Stimulated activated CD8-positive, alpha-beta memory T cell treated with anti-CD3 and anti-CD28 coated beads, Interleukin-15, amount 100 ng/mL, for 24 hours (primary cell): Measurements from ENCODE around the gene TIMM50.
A peak's percentile ranks its signal among the peaks of the same experiment; 100 is the strongest.
"Not testable (repeated sequence)": the region's sequence is repeated elsewhere in the genome, so short reads cannot be mapped to it uniquely, and the experiment has no call there.

Experiments
- DNase-seq: peaks from one replicate; pipeline ENCODE4 v3.0.0-alpha.2; 2020; ENCODE audit warnings: low read depth

The TIMM50 gene

GRCh38 chr19:39469567-39469966 lies 11.1 kb upstream of the TIMM50 start:
- no peak for DNase-seq

GRCh38 chr19:39470724-39471339 lies 9.8 kb upstream of the TIMM50 start:
- no peak for DNase-seq

DNA sequence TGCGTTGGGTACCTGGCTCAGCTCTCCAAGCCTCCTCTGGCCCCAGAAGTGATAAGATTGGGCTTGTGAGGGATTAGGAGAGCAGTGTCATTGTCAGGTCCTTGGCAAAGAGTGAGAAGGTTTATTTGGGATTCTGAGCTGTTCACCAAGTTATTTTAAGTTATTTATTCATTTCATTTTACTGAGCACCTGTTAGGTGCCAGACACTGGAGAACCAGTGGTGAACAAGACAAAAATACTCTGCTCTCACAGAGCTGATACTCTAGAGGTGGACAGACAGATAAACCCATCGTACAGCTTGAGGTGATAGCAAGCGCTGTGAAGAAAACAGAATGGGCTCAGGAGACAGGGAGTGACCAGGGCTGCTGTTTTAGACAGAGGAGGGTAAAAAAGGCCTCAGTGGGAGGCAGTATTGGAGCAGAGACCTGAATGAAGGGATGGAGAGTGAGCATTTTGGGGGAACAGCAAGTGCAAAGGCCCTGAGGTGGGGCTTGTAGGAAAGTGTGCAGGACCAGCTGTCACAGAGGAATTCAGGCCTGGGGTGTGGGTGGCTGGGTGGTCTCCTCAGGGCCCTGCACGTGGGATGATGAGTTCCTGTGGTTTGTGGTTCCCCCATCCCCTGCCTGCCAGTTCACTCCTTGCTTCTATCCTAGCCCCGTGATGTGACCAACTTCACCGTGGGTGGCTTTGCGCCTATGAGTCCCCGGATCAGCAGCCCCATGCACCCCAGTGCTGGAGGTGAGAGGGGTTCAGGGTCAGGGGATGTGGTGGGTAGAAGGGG lies 8.7 kb upstream of the TIMM50 start:
- DNase-seq = no peak

- DNase-seq = no peak
Observed at GRCh38 chr19:39472746-39473442, 7.7 kb upstream of the TIMM50 start.

GRCh38 chr19:39473443-39473960 lies 7.1 kb upstream of the TIMM50 start:
- no peak for DNase-seq

- DNase-seq = peak; percentile 50
Observed at GRCh38 chr19:39474139-39474620, 6.5 kb upstream of the TIMM50 start.

- no peak for DNase-seq
Observed at GRCh38 chr19:39475748-39476147, 4.9 kb upstream of the TIMM50 start.

DNA sequence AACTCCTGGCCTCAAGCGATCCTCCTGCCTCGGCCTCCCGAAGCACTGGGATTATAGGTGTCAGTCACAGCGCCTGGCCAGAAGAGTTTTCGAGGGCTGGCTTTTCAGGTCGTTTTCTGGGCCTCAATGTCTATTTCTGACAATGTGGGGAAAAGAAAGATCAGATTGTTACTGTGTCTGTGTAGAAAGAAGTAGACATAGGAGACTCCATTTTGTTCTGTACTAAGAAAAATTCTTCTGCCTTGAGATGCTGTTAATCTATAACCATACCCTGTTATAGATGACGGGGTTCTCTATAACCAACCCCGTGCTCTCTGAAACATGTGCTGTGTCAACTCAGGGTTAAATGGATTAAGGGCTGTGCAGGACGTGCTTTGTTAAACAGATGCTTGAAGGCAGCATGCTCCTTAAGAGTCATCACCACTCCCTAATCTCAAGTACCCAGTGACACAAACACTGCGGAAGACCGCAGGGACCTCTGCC lies 1.3 kb upstream of the TIMM50 start:
- DNase-seq = not testable (repeated sequence)

GRCh38 chr19:39479916-39480315 lies 722 bp upstream of the TIMM50 start:
- no peak for DNase-seq

GRCh38 chr19:39481229-39481545 lies 549 bp downstream of the TIMM50 start:
- DNase-seq = no peak

- DNase-seq = no peak
Observed at GRCh38 chr19:39481676-39482075, 1.0 kb downstream of the TIMM50 start.

DNA sequence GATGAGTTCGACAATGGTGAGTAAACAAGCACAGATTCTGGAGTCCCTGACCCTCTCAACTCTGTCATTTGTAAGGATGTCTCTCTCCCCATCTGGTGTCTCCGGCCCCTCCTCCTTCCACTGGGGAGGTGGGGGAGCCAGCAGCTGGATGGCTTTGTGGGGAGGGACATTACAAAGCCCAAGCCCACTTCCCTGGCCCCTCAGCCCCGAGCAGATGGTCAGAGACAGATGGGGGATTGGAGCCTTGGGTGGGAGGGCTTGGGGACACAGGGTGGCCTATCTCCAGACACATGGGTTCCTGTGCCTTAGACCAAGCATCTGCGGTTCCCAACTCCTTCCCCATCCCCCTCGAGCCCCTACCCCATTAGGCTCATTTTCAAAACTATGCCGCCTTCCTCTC lies 2.5 kb downstream of the TIMM50 start:
- no peak for DNase-seq

DNA sequence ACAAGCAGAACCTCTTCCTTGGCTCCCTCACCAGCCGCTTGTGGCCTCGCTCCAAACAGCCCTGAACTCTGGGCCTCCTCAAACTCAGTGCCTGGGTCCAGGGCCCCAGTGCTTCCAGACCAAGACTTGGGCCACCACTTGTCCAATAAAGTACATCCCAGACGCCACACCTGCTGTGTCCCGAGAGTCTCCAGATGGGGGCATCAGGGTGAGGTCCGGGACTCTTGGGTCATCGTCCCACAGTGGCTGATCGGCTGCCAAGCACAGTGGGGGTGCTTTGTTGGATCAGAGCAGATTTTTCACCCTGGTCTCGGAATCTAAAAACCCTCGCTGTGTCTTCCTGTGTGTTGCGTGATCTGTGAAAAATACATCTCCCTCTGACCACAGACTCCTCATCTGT lies 9.1 kb downstream of the TIMM50 start:
- no peak for DNase-seq

GRCh38 chr19:39492225-39492624 lies 11.6 kb downstream of the TIMM50 start:
- DNase-seq = no peak

DNA sequence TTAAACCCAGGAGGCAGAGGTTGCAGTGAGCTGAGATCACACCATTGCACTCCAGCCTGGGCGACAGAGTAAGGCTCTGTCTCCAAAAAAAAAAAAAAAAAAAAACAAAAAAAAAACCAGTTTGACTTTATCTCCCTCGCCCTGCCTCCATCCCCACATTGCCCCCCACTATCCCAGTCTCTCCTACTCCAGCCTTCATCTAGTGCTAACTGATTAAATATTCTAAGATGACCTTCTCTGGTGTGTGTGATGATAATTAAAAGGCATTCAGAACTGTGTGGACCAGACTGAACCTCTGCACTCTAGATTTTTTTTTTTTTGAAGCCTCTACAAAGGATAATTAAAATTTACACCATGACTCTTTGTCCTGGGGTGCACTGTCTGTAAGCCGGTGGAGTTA lies 12.2 kb downstream of the TIMM50 start:
- no peak for DNase-seq

- no peak for DNase-seq
Observed at GRCh38 chr19:39494661-39495060, 14.0 kb downstream of the TIMM50 start.

DNA sequence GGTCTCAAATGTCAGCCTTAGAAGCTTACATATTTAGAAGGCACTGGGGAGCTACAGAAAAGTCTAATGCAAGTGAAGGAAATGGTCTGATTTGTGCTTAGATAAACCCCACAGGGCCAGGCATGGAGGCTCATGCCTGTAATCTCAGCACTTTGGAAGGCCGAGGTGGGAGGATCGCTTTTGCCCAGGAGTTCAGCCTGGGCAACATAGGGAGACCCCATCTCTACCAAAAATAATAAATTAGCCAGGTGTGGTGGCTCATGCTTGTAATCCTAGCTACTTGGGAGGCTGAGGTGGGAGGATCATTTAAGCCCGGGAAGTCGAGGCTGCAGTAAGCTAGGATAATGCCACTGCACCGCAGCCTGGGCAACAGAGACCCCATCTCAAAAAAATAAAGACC lies 15.4 kb downstream of the TIMM50 start:
- DNase-seq = no peak

DNA sequence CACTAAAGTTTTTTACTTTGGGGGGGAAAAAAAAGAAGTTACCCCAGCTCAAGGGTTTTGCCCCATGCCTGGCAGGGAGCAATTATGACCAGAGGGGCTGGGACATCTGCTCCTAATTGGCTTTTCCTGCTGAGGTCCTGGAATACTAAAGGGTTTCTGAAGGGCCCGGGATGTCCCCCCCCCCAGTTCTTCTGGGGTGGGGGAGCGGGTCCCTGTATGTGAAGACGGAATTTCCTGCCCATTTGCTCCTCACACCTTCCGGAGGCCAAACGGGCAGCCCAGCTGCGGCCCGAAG lies 17.0 kb downstream of the TIMM50 start:
- DNase-seq = no peak

- no peak for DNase-seq
Observed at GRCh38 chr19:39497996-39498797, 17.6 kb downstream of the TIMM50 start.

- DNase-seq = no peak
Observed at GRCh38 chr19:39498798-39499642, 18.4 kb downstream of the TIMM50 start, which contains the start of gene DLL3. Gene DLL3, plus strand, starts transcription at chr19:39498947. Its CDS starts 28 bp downstream, at chr19:39498975.

DNA sequence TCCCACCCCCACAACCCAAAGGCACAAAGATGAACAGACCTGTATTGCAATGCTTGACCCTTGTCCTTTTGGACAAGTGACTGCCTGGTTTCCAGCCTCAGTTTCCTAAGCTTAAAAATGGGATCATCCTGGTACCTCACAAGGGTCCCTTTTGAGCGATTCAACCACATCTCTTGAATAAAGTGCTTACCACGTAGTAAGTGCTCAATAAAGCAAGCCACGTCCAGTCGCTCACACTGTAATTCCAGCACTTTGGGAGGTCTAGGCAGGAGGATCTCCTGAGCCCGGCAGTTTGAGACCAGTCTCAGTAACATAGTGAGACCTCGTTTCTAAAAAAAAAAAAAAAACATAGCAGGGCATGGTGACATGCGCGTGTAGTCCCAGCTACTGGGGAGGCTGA lies 19.3 kb downstream of the TIMM50 start:
- no peak for DNase-seq
